Left lung (tissue), 10 donors: ENCODE measurements around the gene PTH1R. TPM values are rescaled to one million over a fixed set of nuclear protein-coding genes. Genes with fewer than 3 reads are reported as not detected.

Source experiments
- ATAC-seq: fragments of 200-7000 bp; cut with Tn5 transposase; one replicate; pipeline ENCODE4 v1.9.1; 2020; ENCODE audit warnings: moderate library complexity
- DNase-seq, 4 donors: peaks; one replicate each; pipeline ENCODE4 v3.0.0-alpha.2; 2013 to 2020
- H3K27ac ChIP-seq, 2 donors: fragments of 200-600 bp; sonication (generic) in 1 of 2; one replicate each; pipeline versions ENCODE4 v1.5.0 to v1.8.0; 2020 to 2021
- H3K27me3 ChIP-seq, 2 donors: fragments of 200-600 bp; sonication (generic) in 1 of 2; one replicate each; pipeline versions ENCODE4 v1.5.0 to v1.8.0; 2020 to 2021
- H3K36me3 ChIP-seq, 2 donors: fragments of 200-600 bp; sonication (generic) in 1 of 2; one replicate each; pipeline versions ENCODE4 v1.5.0 to v1.8.0; 2020 to 2021
- H3K4me1 ChIP-seq, 2 donors: fragments of 200-600 bp; one replicate each; pipeline ENCODE4 v1.8.0; 2021
- H3K4me3 ChIP-seq, 2 donors: fragments of 200-600 bp; sonication (generic) in 1 of 2; one replicate each; pipeline versions ENCODE4 v1.5.0 to v1.8.0; 2020 to 2021; ENCODE audit warnings: mild to moderate bottlenecking in 1 of 2
- H3K9me3 ChIP-seq, 2 donors: fragments of 200-600 bp; sonication (generic) in 1 of 2; one replicate each; pipeline versions ENCODE4 v1.5.0 to v1.8.0; 2020 to 2021
- CTCF ChIP-seq, 2 donors: fragments of 200-600 bp; sonication (generic) in 1 of 2; IDR thresholded peaks; one replicate each; pipeline versions ENCODE4 v1.5.0 to v1.8.0; 2021; ENCODE audit warnings: antibody characterized with exemption in 2 of 2
- intact Hi-C, 2 donors: fragments of 100-400 bp; cut with DNase I; formaldehyde crosslinking; loops; one replicate each; pipeline versions ENCODE4 v1.11.2 to v1.14.2; 2022
- polyA plus RNA-seq, 6 donors: library from polyadenylated mRNA; unstranded; fragments of 120-200 nt; gene quantifications; one replicate each; pipeline ENCODE4 v1.2.1, GENCODE V29; 2013; ENCODE audit not compliant: insufficient read length in 6 of 6
- total RNA-seq, 2 donors: library from RNA; stranded (reverse); fragmentation: NEBNext Ultra II Directional; extraction: Animal tissue kit (Norgen Biotek cat#: 25700); gene quantifications; one replicate each; pipeline ENCODE4 v1.2.1, GENCODE V29; 2021
- donor health status: DM: no; HTN: yes; CAD: no.
- donor health status: DM: no; HTN: no; CAD: no.

PTH1R gene
- total and polyA plus RNA-seq, 8 donors, result 12.0 to 131 (median 73.6) TPM

GRCh38 chr3:46866720-46867549 is 10.6 kb upstream of the PTH1R start:
- TF ChIP-seq CTCF (IDR thresholded peaks at IDR 0.05), result peak; percentile 82 to 90
- Histone ChIP-seq H3K27me3 (no peaks in the 10 kb centered on the region), H3K27ac (peak overlapping the region; percentile 41 to 51), H3K4me1 (peaks cover 11 to 37% of the 10 kb centered on the region in 2 donors), H3K36me3 (no peaks in the 10 kb centered on the region), H3K4me3 (no peak overlapping the region), H3K9me3 (no peaks in the 10 kb centered on the region)
- ATAC-seq, result peak; percentile 74
- intact Hi-C loops, result no loop called here
- peak in 3 of 4 donors; percentile 70 to 96 (median 78) for DNase-seq

GRCh38 chr3:46867550-46867898 is 10.0 kb upstream of the PTH1R start:
- no peaks in the 10 kb centered on the region for H3K36me3 ChIP-seq
- H3K27me3 ChIP-seq, result no peaks in the 10 kb centered on the region
- DNase-seq (peak; percentile 72 to 91 (median 82)), ATAC-seq (peak; percentile 90)
- TF ChIP-seq CTCF (IDR thresholded peaks at IDR 0.05), result no peak
- peaks cover 11 to 37% of the 10 kb centered on the region in 2 donors for H3K4me1 ChIP-seq
- H3K4me3 ChIP-seq, result no peak overlapping the region
- no peaks in the 10 kb centered on the region for H3K9me3 ChIP-seq
- intact Hi-C loops, result no loop called here
- H3K27ac ChIP-seq, result peak overlapping the region; percentile 41 to 51

- Histone ChIP-seq H3K27me3 (no peaks in the 10 kb centered on the region), H3K4me3 (no peak overlapping the region), H3K36me3 (no peaks in the 10 kb centered on the region), H3K4me1 (peaks cover 11 to 37% of the 10 kb centered on the region in 2 donors), H3K27ac (no peak overlapping the region), H3K9me3 (no peaks in the 10 kb centered on the region)
- TF ChIP-seq CTCF (IDR thresholded peaks at IDR 0.05), result no peak
- ATAC-seq (no peak), DNase-seq (no peak)
- intact Hi-C loops, result no loop called here
These were observed 9.2 kb upstream of the PTH1R start for GRCh38 chr3:46868287-46868686.

- DNase-seq, result no peak
- H3K4me1 ChIP-seq, result peaks cover 11 to 37% of the 10 kb centered on the region in 2 donors
- no peaks in the 10 kb centered on the region for H3K9me3 ChIP-seq
- peaks cover 0 to 2% of the 10 kb centered on the region in 2 donors for H3K27me3 ChIP-seq
- no peak overlapping the region for H3K4me3 ChIP-seq
- no peaks in the 10 kb centered on the region for H3K36me3 ChIP-seq
- TF ChIP-seq CTCF (IDR thresholded peaks at IDR 0.05), result no peak
- no peak overlapping the region for H3K27ac ChIP-seq
- intact Hi-C loops, result no loop called here
- ATAC-seq, result no peak
These were observed 8.6 kb upstream of the PTH1R start for GRCh38 chr3:46868948-46869347.

GRCh38 chr3:46869440-46869839 is 8.1 kb upstream of the PTH1R start:
- H3K4me1 ChIP-seq, result peaks cover 14 to 36% of the 10 kb centered on the region in 2 donors
- no peak for DNase-seq

More at GRCh38 chr3:46869440-46869839, 8.1 kb upstream of the PTH1R start:
- Histone ChIP-seq H3K27me3 (peaks cover 0 to 7% of the 10 kb centered on the region in 2 donors), H3K9me3 (no peaks in the 10 kb centered on the region), H3K4me3 (no peak overlapping the region), H3K36me3 (no peaks in the 10 kb centered on the region), H3K27ac (no peak overlapping the region)
- no peak for TF ChIP-seq CTCF (IDR thresholded peaks at IDR 0.05)
- intact Hi-C loops, result no loop called here
- ATAC-seq, result no peak
